Liver (tissue), 9 donors: ENCODE data around the gene SRPX. TPM values are rescaled to one million over a fixed set of nuclear protein-coding genes. Genes with fewer than 3 reads are reported as not detected.

Experiments used
- DNase-seq: peaks from one replicate; pipeline ENCODE4 v3.0.0-alpha.2; 2017; ENCODE audit warnings: low spot score
- H3K27ac ChIP-seq, 2 donors: one replicate each; pipeline ENCODE4 v1.7.0; 2013; ENCODE audit warnings: inconsistent platforms in 2 of 2, low read length in 2 of 2, control low read depth in 1 of 2, low read depth in 1 of 2, mild to moderate bottlenecking in 1 of 2
- H3K27me3 ChIP-seq, 4 donors: one replicate each; pipeline versions ENCODE4 v1.6.1 to v1.7.0; 2013; ENCODE audit warnings: low read length in 3 of 4, inconsistent platforms in 1 of 4, mild to moderate bottlenecking in 1 of 4, moderate library complexity in 1 of 4; ENCODE audit not compliant: control insufficient read depth in 4 of 4, insufficient read depth in 4 of 4
- H3K36me3 ChIP-seq, 4 donors: one replicate each; pipeline versions ENCODE4 v1.6.1 to v1.7.0; 2013; ENCODE audit warnings: low read length in 3 of 4, mild to moderate bottlenecking in 3 of 4, low read depth in 1 of 4, moderate library complexity in 1 of 4; ENCODE audit not compliant: control insufficient read depth in 4 of 4, insufficient read depth in 3 of 4
- H3K4me1 ChIP-seq, 4 donors: one replicate each; pipeline versions ENCODE4 v1.6.1 to v1.7.0; 2013; ENCODE audit warnings: low read length in 3 of 4, mild to moderate bottlenecking in 3 of 4, moderate library complexity in 1 of 4; ENCODE audit not compliant: control insufficient read depth in 4 of 4, insufficient read depth in 4 of 4
- H3K4me3 ChIP-seq, 3 donors: one replicate each; pipeline versions ENCODE4 v1.6.1 to v1.7.0; 2013; ENCODE audit warnings: low read length in 3 of 3, control low read depth in 1 of 3, low read depth in 1 of 3, mild to moderate bottlenecking in 1 of 3
- H3K9ac ChIP-seq, 2 donors: one replicate each; pipeline ENCODE4 v1.7.0; 2013; ENCODE audit warnings: low read length in 2 of 2, mild to moderate bottlenecking in 2 of 2, moderate library complexity in 2 of 2, control low read depth in 1 of 2, low read depth in 1 of 2
- H3K9me3 ChIP-seq, 4 donors: one replicate each; pipeline versions ENCODE4 v1.6.1 to v1.7.0; 2013; ENCODE audit warnings: low read length in 3 of 4; ENCODE audit not compliant: control insufficient read depth in 4 of 4
- ATF3 ChIP-seq: IDR thresholded peaks from 2 replicates; pipeline ENCODE4 v1.6.1; 2016; ENCODE audit warnings: antibody characterized with exemption
- CTCF ChIP-seq: fragments of 150-350 bp; IDR thresholded peaks from 2 replicates; pipeline ENCODE4 v1.5.1; 2017; ENCODE audit warnings: improper control_type of control experiment, low read depth, low read length; ENCODE audit not compliant: missing input control
- EGR1 ChIP-seq, 2 donors: IDR thresholded peaks; 2 replicates each; pipeline ENCODE4 v1.6.1; 2016 to 2018; ENCODE audit warnings: antibody characterized with exemption in 2 of 2, low read depth in 2 of 2
- FOXA1 ChIP-seq: IDR thresholded peaks from 2 replicates; pipeline ENCODE4 v1.6.1; 2016; ENCODE audit warnings: antibody characterized with exemption
- FOXA2 ChIP-seq: IDR thresholded peaks from 2 replicates; pipeline ENCODE4 v1.6.1; 2016; ENCODE audit warnings: antibody characterized with exemption
- GABPA ChIP-seq, 2 donors: IDR thresholded peaks in 1 of 2; conservative IDR thresholded peaks in 1 of 2; 2 replicates each; pipeline ENCODE4 v1.6.1; 2016; ENCODE audit warnings: antibody characterized with exemption in 2 of 2, mild to moderate bottlenecking in 1 of 2, moderate library complexity in 1 of 2
- HNF4A ChIP-seq, 2 donors: conservative IDR thresholded peaks; 2 replicates each; pipeline ENCODE4 v1.6.1; 2016; ENCODE audit warnings: antibody characterized with exemption in 2 of 2, mild to moderate bottlenecking in 2 of 2
- HNF4G ChIP-seq: IDR thresholded peaks from 2 replicates; pipeline ENCODE4 v1.6.1; 2016; ENCODE audit warnings: antibody characterized with exemption
- JUND ChIP-seq, 2 donors: IDR thresholded peaks; 2 replicates each; pipeline ENCODE4 v1.6.1; 2016; ENCODE audit warnings: antibody characterized with exemption in 2 of 2
- NR2F2 ChIP-seq: IDR thresholded peaks from 2 replicates; pipeline ENCODE4 v1.6.1; 2016; ENCODE audit warnings: antibody characterized with exemption
- REST ChIP-seq: IDR thresholded peaks from 2 replicates; pipeline ENCODE4 v1.6.1; 2016; ENCODE audit warnings: antibody characterized with exemption, mild to moderate bottlenecking
- RXRA ChIP-seq, 2 donors: IDR thresholded peaks; 2 replicates each; pipeline ENCODE4 v1.6.1; 2017 to 2018; ENCODE audit warnings: antibody characterized with exemption in 2 of 2, mild to moderate bottlenecking in 1 of 2
- SP1 ChIP-seq: IDR thresholded peaks from 2 replicates; pipeline ENCODE4 v1.6.1; 2018; ENCODE audit warnings: antibody characterized with exemption, mild to moderate bottlenecking
- TAF1 ChIP-seq: conservative IDR thresholded peaks from 2 replicates; pipeline ENCODE4 v1.6.1; 2016; ENCODE audit warnings: antibody characterized with exemption, mild to moderate bottlenecking
- YY1 ChIP-seq: IDR thresholded peaks from 2 replicates; pipeline ENCODE4 v1.6.1; 2016; ENCODE audit warnings: antibody characterized with exemption, mild to moderate bottlenecking
- ZBTB33 ChIP-seq: IDR thresholded peaks from 2 replicates; pipeline ENCODE4 v1.6.1; 2016; ENCODE audit warnings: antibody characterized with exemption
- WGBS: extraction: QIAGEN DNeasy Blood & Tissue Kit; methylation state at CpG from one replicate; pipeline ENCODE4 v1.1.7; 2013; 5-methylcytosine and 5-hydroxymethylcytosine counted together
- polyA plus RNA-seq, 2 donors: library from polyadenylated mRNA; stranded (reverse) in 1 of 2; unstranded in 1 of 2; fragments of 200-250 nt in 1 of 2; fragments of >200 nt in 1 of 2; fragmentation: Nextera tagmentation in 1 of 2; extraction: Ambion mirVana in 1 of 2; gene quantifications; one replicate each; pipeline versions ENCODE4 v1.2.1 to v1.2.3, GENCODE V29; 2013 to 2015
- total RNA-seq, 2 donors: library from RNA; depleted of rRNA; stranded (reverse); fragments of >200 nt; gene quantifications; one replicate each; pipeline ENCODE4 v1.2.3, GENCODE V29; 2014
- TF ChIP-seq, protein P1 (sequence below): IDR thresholded peaks from 2 replicates; pipeline ENCODE4 v1.6.1; 2016; ENCODE audit warnings: antibody characterized with exemption
- donor health status: healthy.
- donor health status: healthy.
- donor health status: healthy.
- donor health status: healthy.
- donor health status: healthy.

The SRPX gene
- total and polyA plus RNA-seq, 4 donors: 4.9 to 15.3 (median 10.3) TPM

GRCh38 chrX:38206036-38206435 lies 14.6 kb downstream of the SRPX start:
- no peak overlapping the region for H3K27ac ChIP-seq
- no peaks in the 10 kb centered on the region for H3K27me3 ChIP-seq
- WGBS: 84% methylated on average over 5 of the region's 5 CpGs
- H3K4me1 ChIP-seq: no peaks in the 10 kb centered on the region
- no peak for DNase-seq
- no peak overlapping the region for H3K9ac ChIP-seq
- H3K9me3 ChIP-seq: no peaks in the 10 kb centered on the region
- TF ChIP-seq HNF4A (conservative IDR thresholded peaks at IDR 0.05) (no peak), ZBTB33 (no peak), ATF3 (no peak), FOXA2 (no peak), TAF1 (no peak), FOXA1 (no peak), CTCF (no peak), EGR1 (IDR thresholded peaks at IDR 0.05; ENCODE audit: low read depth in 2 of 2) (no peak), YY1 (no peak), RXRA (IDR thresholded peaks at IDR 0.05) (no peak), JUND (IDR thresholded peaks at IDR 0.05) (no peak), GABPA (IDR thresholded peaks at IDR 0.05 in 1 of 2, conservative IDR thresholded peaks at IDR 0.05 in 1 of 2) (no peak), REST (no peak), NR2F2 (no peak), SP1 (no peak)
- TF ChIP-seq, protein P1, sequence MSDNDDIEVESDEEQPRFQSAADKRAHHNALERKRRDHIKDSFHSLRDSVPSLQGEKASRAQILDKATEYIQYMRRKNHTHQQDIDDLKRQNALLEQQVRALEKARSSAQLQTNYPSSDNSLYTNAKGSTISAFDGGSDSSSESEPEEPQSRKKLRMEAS: no peak
- H3K36me3 ChIP-seq: no peaks in the 10 kb centered on the region
- H3K4me3 ChIP-seq: no peak overlapping the region

DNA sequence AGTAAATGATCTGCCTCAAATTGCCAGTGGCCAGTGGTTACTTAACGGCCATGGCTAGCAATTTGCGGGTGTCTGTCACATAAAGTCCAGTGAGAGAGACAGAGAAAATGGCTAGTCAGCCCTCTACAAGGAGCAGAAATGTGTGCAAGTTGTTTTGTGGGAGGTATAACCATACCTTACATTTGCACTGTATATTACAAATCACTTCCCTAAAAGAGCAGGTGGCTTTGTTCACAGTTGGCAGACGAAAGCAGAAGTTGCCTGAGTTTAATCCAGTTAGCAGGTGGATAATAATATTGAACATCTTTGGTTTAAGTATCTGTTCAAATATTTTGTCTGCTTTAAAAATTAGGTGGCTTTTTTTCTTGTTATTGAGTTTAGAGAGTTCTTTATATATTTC lies 15.6 kb downstream of the SRPX start:
- WGBS: 80% methylated on average over 3 of the region's 3 CpGs
- Histone ChIP-seq H3K36me3 (no peaks in the 10 kb centered on the region), H3K27me3 (no peaks in the 10 kb centered on the region), H3K9ac (no peak overlapping the region), H3K27ac (no peak overlapping the region), H3K9me3 (no peaks in the 10 kb centered on the region), H3K4me3 (no peak overlapping the region), H3K4me1 (no peaks in the 10 kb centered on the region)
- no peak for DNase-seq
- TF ChIP-seq TAF1 (no peak), NR2F2 (no peak), HNF4G (no peak), JUND (IDR thresholded peaks at IDR 0.05) (no peak), YY1 (no peak), GABPA (IDR thresholded peaks at IDR 0.05 in 1 of 2, conservative IDR thresholded peaks at IDR 0.05 in 1 of 2) (no peak), CTCF (no peak), REST (no peak), FOXA1 (no peak), SP1 (no peak), HNF4A (conservative IDR thresholded peaks at IDR 0.05) (no peak)
- TF ChIP-seq, protein P1: no peak
